ENCODE measurements around the gene ELF1.

- TF ChIP-seq CTCF (IDR thresholded peaks at IDR 0.05), result no peak
- TF ChIP-seq ZFX (IDR thresholded peaks at IDR 0.05; ENCODE audit: borderline replicate concordance), result no peak
Measured at GRCh38 chr13:40922437-40923040, 96.6 kb downstream of the ELF1 start.
